ENCODE data around the gene MRI1.
A peak's percentile ranks its signal among the peaks of the same experiment; 100 is the strongest.

The MRI1 gene

DNA sequence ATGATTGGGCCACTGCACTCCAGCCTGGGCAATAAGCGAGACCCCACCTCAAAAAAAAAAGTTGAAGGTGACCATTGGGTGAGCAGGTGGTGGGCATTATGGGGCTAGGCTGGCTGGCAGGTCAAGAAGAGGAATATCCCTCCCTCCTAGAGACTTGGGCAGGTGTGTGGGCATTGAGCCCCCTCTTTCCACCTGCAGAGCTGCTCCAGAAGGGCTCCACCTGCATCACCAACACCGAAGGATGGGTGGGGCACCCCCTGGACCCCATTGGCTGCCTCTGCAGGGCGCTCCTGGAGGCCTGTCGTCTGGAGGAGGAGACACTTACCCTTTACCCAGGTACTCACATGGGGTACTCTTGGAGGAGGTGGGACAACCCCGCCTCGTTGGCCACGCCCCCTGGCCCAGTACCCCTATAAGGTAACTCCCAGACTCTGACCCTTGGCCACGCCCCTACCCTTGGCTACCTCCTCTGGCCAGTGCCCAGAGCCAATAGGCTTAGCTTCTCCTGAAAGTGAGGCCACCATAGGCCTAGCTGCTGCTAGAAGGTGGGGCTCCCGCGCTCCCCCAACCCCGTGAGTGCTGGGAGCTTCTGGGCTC, 52.8 kb downstream of the MRI1 start:
- H2BK12ac ChIP-seq (ENCODE audit: low read length), result no peak overlapping the region
- peak overlapping the region; percentile 83 for H3K23ac ChIP-seq (ENCODE audit: low read depth, low read length, poor library complexity)
- no peak overlapping the region for H4K91ac ChIP-seq (ENCODE audit: low read depth, low read length, poor library complexity)
- H2BK120ac ChIP-seq (ENCODE audit: low read depth, low read length), result no peak overlapping the region
- H3K27me3 ChIP-seq (ENCODE audit: control insufficient read depth in 3 of 3, insufficient read depth in 3 of 3, low read depth in 1 of 3, low read length in 3 of 3), result no peaks in the 10 kb centered on the region
- H4K8ac ChIP-seq (ENCODE audit: low read depth, low read length), result no peak overlapping the region
- peak overlapping the region; percentile 95 for H3K18ac ChIP-seq (ENCODE audit: low read length)
- peaks cover 0 to 11% of the 10 kb centered on the region in 2 donors for H3K4me1 ChIP-seq (ENCODE audit: control insufficient read depth in 2 of 2, insufficient read depth in 1 of 2, low read depth in 1 of 2, low read length in 2 of 2)
- no peak overlapping the region for H2BK5ac ChIP-seq (ENCODE audit: low read length)
- H2AK5ac ChIP-seq (ENCODE audit: low read depth, low read length), result peak overlapping the region; percentile 37
- DNase-seq (ENCODE audit: low spot score), result no peak
- H3K4me2 ChIP-seq (ENCODE audit: insufficient read depth, low read length, poor library complexity, severe bottlenecking), result peak overlapping the region; percentile 71
- H2AFZ ChIP-seq (ENCODE audit: low read length), result no peak overlapping the region
- no CpG with 5 or more reads among the region's 11 CpGs for WGBS, 2 donors (ENCODE audit: extremely low coverage in 2 of 2, insufficient read length in 2 of 2, insufficient replicate concordance in 1 of 2)
- H3K79me1 ChIP-seq (ENCODE audit: low read depth, low read length), result peaks cover 3% of the 10 kb centered on the region
- peak overlapping the region; percentile 64 for H3K27ac ChIP-seq (replicated peaks; ENCODE audit: low read length)
- H3K9ac ChIP-seq (ENCODE audit: low read depth, low read length, poor library complexity), result peak overlapping the region; percentile 93
- H3K14ac ChIP-seq (ENCODE audit: low read length), result no peak overlapping the region
- peaks cover 19 to 80% of the 10 kb centered on the region in 2 donors for H3K36me3 ChIP-seq (replicated peaks in 1 of 2; ENCODE audit: control insufficient read depth in 2 of 2, insufficient read depth in 2 of 2, low read length in 2 of 2)
- no peaks in the 10 kb centered on the region for H3K9me3 ChIP-seq (replicated peaks in 1 of 2; ENCODE audit: control insufficient read depth in 2 of 2, insufficient read depth in 1 of 2, low read depth in 1 of 2, low read length in 2 of 2)
- H3K4ac ChIP-seq (ENCODE audit: low read length), result no peak overlapping the region
- H2BK15ac ChIP-seq (ENCODE audit: low read length), result peak overlapping the region; percentile 33
- peak overlapping the region in 1 of 2 donors; percentile 76 for H3K4me3 ChIP-seq (ENCODE audit: low read length in 2 of 2)

DNA sequence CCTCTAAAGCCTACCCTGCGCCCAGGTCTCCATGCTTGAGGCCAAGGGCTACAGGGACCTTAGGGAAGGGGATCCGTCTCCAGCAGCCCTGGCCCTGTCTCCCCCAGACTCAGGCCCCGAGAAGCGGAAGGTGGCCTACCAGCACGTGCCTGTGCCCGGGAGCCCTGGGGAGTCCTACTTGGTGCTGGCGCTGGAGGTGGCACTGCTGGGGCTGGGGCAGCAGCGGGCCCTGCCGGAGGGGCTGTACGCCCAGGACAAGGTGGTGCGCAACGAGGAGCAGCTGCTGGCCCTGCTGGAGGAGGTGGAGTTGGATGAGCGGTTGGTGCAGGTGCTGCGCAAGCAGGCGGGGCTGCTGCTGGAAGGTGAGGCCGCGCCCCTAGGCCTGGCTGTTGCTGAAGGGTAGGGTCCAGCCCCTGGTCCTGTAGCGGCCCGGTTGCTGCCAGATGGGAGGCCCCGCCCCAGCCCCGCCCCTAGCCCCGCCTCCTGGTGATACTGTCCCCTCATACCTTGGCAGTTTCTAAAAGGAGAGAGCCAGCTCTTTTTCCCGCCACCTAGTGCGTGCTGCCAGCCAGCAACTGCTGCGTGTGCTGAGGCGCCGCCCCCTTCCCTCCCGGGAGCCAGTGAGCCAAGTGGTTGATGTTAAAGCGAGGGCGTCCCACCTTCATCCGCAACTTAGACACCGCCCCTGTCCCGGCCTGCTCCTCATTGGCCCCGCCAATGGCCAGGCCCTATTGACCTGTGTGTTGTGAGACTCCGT, 53.5 kb downstream of the MRI1 start:
- Histone ChIP-seq H3K4ac (ENCODE audit: low read length) (no peak overlapping the region), H3K23ac (ENCODE audit: low read depth, low read length, poor library complexity) (peak overlapping the region; percentile 83), H3K9me3 (replicated peaks in 1 of 2; ENCODE audit: control insufficient read depth in 2 of 2, insufficient read depth in 1 of 2, low read depth in 1 of 2, low read length in 2 of 2) (no peaks in the 10 kb centered on the region), H2AK5ac (ENCODE audit: low read depth, low read length) (peak overlapping the region; percentile 7), H3K4me3 (ENCODE audit: low read length in 2 of 2) (peak overlapping the region in 1 of 2 donors; percentile 76), H3K27ac (replicated peaks; ENCODE audit: low read length) (peak overlapping the region; percentile 64), H3K4me1 (ENCODE audit: control insufficient read depth in 2 of 2, insufficient read depth in 1 of 2, low read depth in 1 of 2, low read length in 2 of 2) (peaks cover 0 to 11% of the 10 kb centered on the region in 2 donors), H3K4me2 (ENCODE audit: insufficient read depth, low read length, poor library complexity, severe bottlenecking) (peak overlapping the region; percentile 71), H4K91ac (ENCODE audit: low read depth, low read length, poor library complexity) (no peak overlapping the region), H3K14ac (ENCODE audit: low read length) (no peak overlapping the region), H2AFZ (ENCODE audit: low read length) (no peak overlapping the region), H2BK12ac (ENCODE audit: low read length) (peak overlapping the region; percentile 75), H2BK5ac (ENCODE audit: low read length) (no peak overlapping the region), H3K18ac (ENCODE audit: low read length) (peak overlapping the region; percentile 95), H2BK15ac (ENCODE audit: low read length) (no peak overlapping the region), H3K27me3 (ENCODE audit: control insufficient read depth in 3 of 3, insufficient read depth in 3 of 3, low read depth in 1 of 3, low read length in 3 of 3) (no peaks in the 10 kb centered on the region), H3K9ac (ENCODE audit: low read depth, low read length, poor library complexity) (peak overlapping the region; percentile 93), H3K79me1 (ENCODE audit: low read depth, low read length) (peaks cover 3% of the 10 kb centered on the region), H3K36me3 (replicated peaks in 1 of 2; ENCODE audit: control insufficient read depth in 2 of 2, insufficient read depth in 2 of 2, low read length in 2 of 2) (peaks cover 16 to 80% of the 10 kb centered on the region in 2 donors), H4K8ac (ENCODE audit: low read depth, low read length) (no peak overlapping the region), H2BK120ac (ENCODE audit: low read depth, low read length) (no peak overlapping the region)
- no peak for DNase-seq (ENCODE audit: low spot score)
- WGBS, 2 donors (ENCODE audit: extremely low coverage in 2 of 2, insufficient read length in 2 of 2, insufficient replicate concordance in 1 of 2), result no CpG with 5 or more reads among the region's 35 CpGs

DNA sequence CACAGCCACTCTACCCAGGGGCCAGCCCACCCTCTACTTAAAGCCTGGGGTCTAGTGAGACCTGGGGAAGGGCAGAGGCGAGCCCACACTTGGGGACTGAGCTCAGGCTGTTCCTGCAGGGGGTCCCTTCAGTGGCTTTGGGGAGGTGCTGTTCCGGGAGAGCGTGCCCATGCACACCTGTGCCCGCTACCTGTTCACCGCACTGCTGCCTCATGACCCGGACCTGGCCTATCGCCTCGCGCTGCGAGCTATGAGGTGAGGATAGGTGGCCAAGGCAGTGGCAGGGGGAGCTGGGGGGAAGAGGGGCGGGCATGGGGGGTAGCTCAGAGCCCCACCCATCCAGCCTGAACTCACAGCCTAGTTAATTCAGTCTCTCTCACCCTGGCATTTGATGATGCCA, 54.9 kb downstream of the MRI1 start:
- Histone ChIP-seq H3K36me3 (replicated peaks in 1 of 2; ENCODE audit: control insufficient read depth in 2 of 2, insufficient read depth in 2 of 2, low read length in 2 of 2) (peaks cover 10 to 80% of the 10 kb centered on the region in 2 donors), H2AFZ (ENCODE audit: low read length) (no peak overlapping the region), H3K4me1 (ENCODE audit: control insufficient read depth in 2 of 2, insufficient read depth in 1 of 2, low read depth in 1 of 2, low read length in 2 of 2) (peaks cover 0 to 11% of the 10 kb centered on the region in 2 donors), H3K4ac (ENCODE audit: low read length) (no peak overlapping the region), H3K9ac (ENCODE audit: low read depth, low read length, poor library complexity) (no peak overlapping the region), H3K23ac (ENCODE audit: low read depth, low read length, poor library complexity) (no peak overlapping the region), H3K4me3 (ENCODE audit: low read length in 2 of 2) (peak overlapping the region in 1 of 2 donors; percentile 61), H3K27ac (replicated peaks; ENCODE audit: low read length) (no peak overlapping the region), H2BK120ac (ENCODE audit: low read depth, low read length) (no peak overlapping the region), H3K9me3 (replicated peaks in 1 of 2; ENCODE audit: control insufficient read depth in 2 of 2, insufficient read depth in 1 of 2, low read depth in 1 of 2, low read length in 2 of 2) (no peaks in the 10 kb centered on the region), H2BK5ac (ENCODE audit: low read length) (no peak overlapping the region), H3K79me1 (ENCODE audit: low read depth, low read length) (peaks cover 3% of the 10 kb centered on the region), H3K4me2 (ENCODE audit: insufficient read depth, low read length, poor library complexity, severe bottlenecking) (no peak overlapping the region), H3K27me3 (ENCODE audit: control insufficient read depth in 3 of 3, insufficient read depth in 3 of 3, low read depth in 1 of 3, low read length in 3 of 3) (no peaks in the 10 kb centered on the region), H2BK15ac (ENCODE audit: low read length) (no peak overlapping the region), H4K91ac (ENCODE audit: low read depth, low read length, poor library complexity) (no peak overlapping the region), H2BK12ac (ENCODE audit: low read length) (no peak overlapping the region), H4K8ac (ENCODE audit: low read depth, low read length) (no peak overlapping the region), H3K14ac (ENCODE audit: low read length) (no peak overlapping the region), H3K18ac (ENCODE audit: low read length) (no peak overlapping the region), H2AK5ac (ENCODE audit: low read depth, low read length) (no peak overlapping the region)
- DNase-seq (ENCODE audit: low spot score), result no peak
- no CpG with 5 or more reads among the region's 11 CpGs for WGBS, 2 donors (ENCODE audit: extremely low coverage in 2 of 2, insufficient read length in 2 of 2, insufficient replicate concordance in 1 of 2)

DNA sequence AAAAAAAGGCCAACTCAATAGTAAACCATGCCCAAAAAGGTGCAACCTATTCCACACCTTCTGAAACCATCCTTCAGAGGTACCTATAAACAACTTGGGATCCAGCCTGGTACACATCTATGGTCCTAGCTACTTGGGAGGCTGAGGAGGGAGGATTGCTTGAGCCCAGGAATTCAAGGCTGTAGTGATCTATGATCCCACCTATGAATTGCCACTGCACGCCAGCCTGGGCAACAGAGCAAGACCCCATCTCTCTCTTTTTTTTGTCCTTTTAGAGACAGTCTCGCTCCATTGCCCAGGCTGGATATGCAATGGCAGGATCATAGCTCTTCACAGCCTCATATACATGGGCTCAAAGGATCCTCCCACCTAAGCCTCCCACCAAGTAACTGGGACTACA, 57.0 kb downstream of the MRI1 start:
- WGBS, 2 donors (ENCODE audit: extremely low coverage in 2 of 2, insufficient read length in 2 of 2, insufficient replicate concordance in 1 of 2), result no CpG with 5 or more reads among the region's 2 CpGs
- DNase-seq (ENCODE audit: low spot score), result no peak
- no peak overlapping the region for H2BK5ac ChIP-seq (ENCODE audit: low read length)
- no peak overlapping the region for H3K9ac ChIP-seq (ENCODE audit: low read depth, low read length, poor library complexity)
- no peak overlapping the region for H3K4me2 ChIP-seq (ENCODE audit: insufficient read depth, low read length, poor library complexity, severe bottlenecking)
- H4K8ac ChIP-seq (ENCODE audit: low read depth, low read length), result no peak overlapping the region
- no peak overlapping the region for H4K91ac ChIP-seq (ENCODE audit: low read depth, low read length, poor library complexity)
- H2AK5ac ChIP-seq (ENCODE audit: low read depth, low read length), result no peak overlapping the region
- H3K4ac ChIP-seq (ENCODE audit: low read length), result no peak overlapping the region
- no peak overlapping the region for H3K23ac ChIP-seq (ENCODE audit: low read depth, low read length, poor library complexity)
- no peak overlapping the region for H3K18ac ChIP-seq (ENCODE audit: low read length)
- peaks cover 6% of the 10 kb centered on the region for H3K79me1 ChIP-seq (ENCODE audit: low read depth, low read length)
- H3K9me3 ChIP-seq (replicated peaks in 1 of 2; ENCODE audit: control insufficient read depth in 2 of 2, insufficient read depth in 1 of 2, low read depth in 1 of 2, low read length in 2 of 2), result no peaks in the 10 kb centered on the region
- no peak overlapping the region for H2AFZ ChIP-seq (ENCODE audit: low read length)
- H3K14ac ChIP-seq (ENCODE audit: low read length), result no peak overlapping the region
- no peak overlapping the region for H2BK120ac ChIP-seq (ENCODE audit: low read depth, low read length)
- peaks cover 17 to 81% of the 10 kb centered on the region in 2 donors for H3K36me3 ChIP-seq (replicated peaks in 1 of 2; ENCODE audit: control insufficient read depth in 2 of 2, insufficient read depth in 2 of 2, low read length in 2 of 2)
- H3K4me3 ChIP-seq (ENCODE audit: low read length in 2 of 2), result no peak overlapping the region
- H3K4me1 ChIP-seq (ENCODE audit: control insufficient read depth in 2 of 2, insufficient read depth in 1 of 2, low read depth in 1 of 2, low read length in 2 of 2), result peaks cover 0 to 11% of the 10 kb centered on the region in 2 donors
- H3K27me3 ChIP-seq (ENCODE audit: control insufficient read depth in 3 of 3, insufficient read depth in 3 of 3, low read depth in 1 of 3, low read length in 3 of 3), result no peaks in the 10 kb centered on the region
- no peak overlapping the region for H2BK15ac ChIP-seq (ENCODE audit: low read length)
- H2BK12ac ChIP-seq (ENCODE audit: low read length), result no peak overlapping the region
- no peak overlapping the region for H3K27ac ChIP-seq (replicated peaks; ENCODE audit: low read length)

All from neuronal stem cell (in vitro differentiated cells).